AG09309 (cell line): ENCODE data around the gene CIAPIN1.

Source experiments
- DNase-seq: peaks from one replicate; pipeline ENCODE4 v3.0.0-alpha.2; 2010; ENCODE audit warnings: low read depth
- H3K4me3 ChIP-seq: 2 replicates; pipeline ENCODE4 v1.5.1; 2011; ENCODE audit warnings: mild to moderate bottlenecking, low read depth, low read length, moderate library complexity; ENCODE audit not compliant: control insufficient read depth
- CTCF ChIP-seq: IDR thresholded peaks from 2 replicates; pipeline ENCODE4 v1.5.1; 2011; ENCODE audit warnings: mild to moderate bottlenecking, low read depth, low read length, inconsistent platforms; ENCODE audit not compliant: insufficient read depth, control insufficient read depth; ENCODE audit errors: missing control alignments

Gene CIAPIN1

GRCh38 chr16:57479976-57480753 is 33.0 kb upstream of the CIAPIN1 start:
- TF ChIP-seq CTCF = no peak
- no peak for DNase-seq
- peak overlapping the region; percentile 45 for H3K4me3 ChIP-seq

DNA sequence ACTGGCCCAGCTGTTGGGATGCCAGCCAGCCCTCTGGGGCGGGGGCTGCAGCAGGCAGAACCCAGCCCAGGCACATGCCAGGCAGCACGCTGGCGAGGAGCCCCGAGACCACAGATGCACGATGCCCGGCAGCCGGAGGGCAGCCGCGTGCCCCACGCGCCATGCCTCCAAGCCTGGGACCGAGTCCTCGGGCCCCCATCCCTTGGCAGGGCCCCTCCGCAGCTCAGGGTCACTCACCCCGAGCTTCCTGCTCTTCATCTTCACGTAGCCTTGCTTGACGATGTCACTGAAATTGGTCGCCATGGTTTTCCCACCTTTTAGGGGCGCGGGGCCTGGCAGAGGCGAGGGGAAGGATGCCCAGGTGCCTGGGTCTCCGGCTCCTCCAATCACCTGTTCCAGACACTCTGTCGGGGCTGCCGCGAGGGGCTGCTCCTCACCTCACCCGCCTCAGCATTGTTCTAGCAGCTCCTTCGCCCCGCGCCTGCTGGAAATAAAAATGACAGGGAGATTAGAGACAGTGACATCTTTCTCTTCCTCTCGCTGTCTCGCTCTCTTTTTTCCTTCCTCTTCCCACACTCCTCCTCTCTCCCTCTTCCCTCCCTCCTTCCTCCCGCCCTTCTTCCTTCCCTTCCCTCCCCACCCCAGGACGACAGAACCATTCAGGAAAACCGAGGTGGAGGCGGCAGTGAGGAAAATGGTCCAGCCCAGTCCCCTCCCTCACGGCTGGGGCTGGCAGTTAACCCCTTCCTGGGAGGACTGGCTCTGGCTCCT is 32.2 kb upstream of the CIAPIN1 start:
- peak overlapping the region; percentile 45 for H3K4me3 ChIP-seq
- TF ChIP-seq CTCF = no peak
- DNase-seq = no peak

- no peak for TF ChIP-seq CTCF
- DNase-seq = no peak
- peak overlapping the region; percentile 45 for H3K4me3 ChIP-seq
Measured at GRCh38 chr16:57478396-57479204, 31.4 kb upstream of the CIAPIN1 start.

DNA sequence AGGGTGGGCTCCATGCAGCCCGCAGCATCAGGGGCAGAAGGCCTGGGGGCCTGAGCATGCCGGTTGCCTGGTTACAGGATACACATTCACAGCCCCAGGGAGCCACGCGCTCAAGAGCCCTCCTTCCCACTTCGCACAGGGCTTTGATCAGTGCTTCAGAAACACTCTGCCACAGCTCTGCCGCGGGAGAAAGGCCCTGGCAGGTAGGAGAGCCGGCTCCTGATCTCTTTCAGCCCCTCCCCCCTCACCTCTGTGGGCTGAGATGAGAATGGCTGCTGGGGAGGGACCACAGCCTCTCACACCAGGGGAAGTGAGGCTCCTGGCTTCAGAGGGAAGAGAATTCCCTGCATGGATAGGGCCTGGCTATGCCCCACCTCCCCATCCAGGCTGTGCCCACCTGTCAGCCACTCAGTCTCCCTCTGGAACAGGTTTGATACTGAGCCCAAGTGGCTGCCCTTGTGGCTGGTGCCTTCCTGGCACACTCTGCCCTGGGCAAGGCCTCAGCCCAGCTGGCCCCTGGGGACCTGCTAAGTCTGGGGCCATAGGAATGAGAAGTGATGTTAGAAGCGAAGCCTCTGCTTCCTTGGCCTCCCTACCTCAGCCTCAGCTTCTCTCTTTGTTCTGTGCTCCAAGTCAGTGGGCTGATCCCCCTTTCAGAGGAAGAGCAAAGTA is 30.5 kb upstream of the CIAPIN1 start:
- DNase-seq = no peak
- TF ChIP-seq CTCF = no peak
- H3K4me3 ChIP-seq = no peak overlapping the region

DNA sequence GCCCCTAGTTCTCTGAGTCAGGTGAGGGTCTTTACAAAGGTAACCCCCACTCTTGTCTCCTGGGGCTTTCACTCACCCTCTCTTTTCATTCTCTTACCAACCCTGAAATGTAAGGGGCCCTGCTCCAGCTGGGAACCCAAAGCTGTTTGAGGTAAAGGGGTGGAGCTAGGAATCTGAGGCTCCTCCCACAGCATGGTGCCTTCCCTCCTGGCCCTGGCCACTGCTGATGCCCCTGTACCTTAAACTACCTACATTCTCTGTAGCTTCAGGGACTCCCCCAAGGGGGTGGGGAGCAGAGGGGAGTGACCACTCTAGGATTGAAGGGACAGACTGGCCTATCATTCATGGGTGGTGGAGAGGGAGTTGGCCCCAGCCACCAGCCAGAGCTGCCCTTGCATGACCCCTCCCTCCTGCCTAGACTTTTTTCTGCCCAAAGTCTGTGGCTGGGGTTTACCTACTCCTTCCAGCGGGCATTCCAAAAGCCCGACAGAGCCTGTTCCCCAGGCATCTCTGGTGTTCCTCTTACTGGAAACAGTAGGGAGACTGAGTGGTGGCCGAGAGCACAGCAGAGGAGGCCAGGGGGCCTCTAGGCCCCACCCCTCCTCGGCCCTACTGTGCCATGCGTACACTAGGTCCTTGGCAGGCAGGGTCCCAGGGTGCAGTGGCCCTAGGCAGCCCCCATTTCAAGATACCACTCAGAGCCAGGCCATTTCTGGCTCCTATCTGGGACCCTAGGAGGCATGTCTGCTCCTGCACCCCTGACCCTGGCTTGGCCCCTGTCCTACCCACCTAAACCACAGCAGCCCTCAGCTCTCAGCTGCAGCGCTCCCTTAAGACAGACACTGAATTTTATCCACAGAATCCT is 29.6 kb upstream of the CIAPIN1 start:
- no peak for DNase-seq
- no peak for TF ChIP-seq CTCF
- H3K4me3 ChIP-seq = no peak overlapping the region
